Peyer's patch (tissue), 4 donors: ENCODE data around the gene RASSF3.

Experiments
- POLR2A ChIP-seq, 2 donors: fragments of 450-650 bp; IDR thresholded peaks; one replicate each; pipeline ENCODE4 v1.5.1; 2017; ENCODE audit warnings: antibody characterized with exemption in 2 of 2, mild to moderate bottlenecking in 2 of 2, moderate library complexity in 2 of 2
- TF ChIP-seq, protein P1 (sequence below), 6 experiments: fragments of 450-650 bp in 4 of 6; fragments of 200-600 bp in 2 of 6; sonication (generic) in 1 of 6; IDR thresholded peaks; one replicate each; pipeline ENCODE4 v1.5.1; 2017 to 2019; ENCODE audit warnings: antibody characterized with exemption in 6 of 6, mild to moderate bottlenecking in 3 of 6, moderate library complexity in 1 of 6

DNA sequence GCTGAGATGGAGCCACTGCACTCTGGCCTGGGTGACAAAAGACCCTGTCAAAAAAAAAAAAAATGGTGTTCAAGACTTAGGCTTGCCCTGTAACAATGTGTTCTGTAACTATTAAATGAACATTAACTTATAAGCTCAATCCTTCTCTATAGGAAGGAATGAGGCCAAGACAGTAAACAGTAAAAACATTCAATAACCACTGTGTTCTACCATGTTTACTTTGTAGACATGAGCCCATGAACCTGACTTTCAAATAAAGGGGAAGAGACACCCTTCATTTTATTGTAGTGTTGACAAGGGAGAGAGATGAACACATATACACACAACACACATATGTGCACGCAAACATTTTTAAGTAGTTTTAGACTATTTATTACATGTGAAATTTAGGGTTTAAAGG is 20.1 kb upstream of the RASSF3 start:
- no peak for TF ChIP-seq POLR2A (IDR thresholded peaks at IDR 0.05)
- TF ChIP-seq, protein P1, sequence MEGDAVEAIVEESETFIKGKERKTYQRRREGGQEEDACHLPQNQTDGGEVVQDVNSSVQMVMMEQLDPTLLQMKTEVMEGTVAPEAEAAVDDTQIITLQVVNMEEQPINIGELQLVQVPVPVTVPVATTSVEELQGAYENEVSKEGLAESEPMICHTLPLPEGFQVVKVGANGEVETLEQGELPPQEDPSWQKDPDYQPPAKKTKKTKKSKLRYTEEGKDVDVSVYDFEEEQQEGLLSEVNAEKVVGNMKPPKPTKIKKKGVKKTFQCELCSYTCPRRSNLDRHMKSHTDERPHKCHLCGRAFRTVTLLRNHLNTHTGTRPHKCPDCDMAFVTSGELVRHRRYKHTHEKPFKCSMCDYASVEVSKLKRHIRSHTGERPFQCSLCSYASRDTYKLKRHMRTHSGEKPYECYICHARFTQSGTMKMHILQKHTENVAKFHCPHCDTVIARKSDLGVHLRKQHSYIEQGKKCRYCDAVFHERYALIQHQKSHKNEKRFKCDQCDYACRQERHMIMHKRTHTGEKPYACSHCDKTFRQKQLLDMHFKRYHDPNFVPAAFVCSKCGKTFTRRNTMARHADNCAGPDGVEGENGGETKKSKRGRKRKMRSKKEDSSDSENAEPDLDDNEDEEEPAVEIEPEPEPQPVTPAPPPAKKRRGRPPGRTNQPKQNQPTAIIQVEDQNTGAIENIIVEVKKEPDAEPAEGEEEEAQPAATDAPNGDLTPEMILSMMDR (IDR thresholded peaks at IDR 0.05): no peak
